Activated naive CD4-positive, alpha-beta T cell treated with anti-CD3 and anti-CD28 coated beads, Interleukin-2, amount 50 U/mL, for 16 hours (primary cell): Measurements from ENCODE around the gene THUMPD1.
"Not testable (repeated sequence)": the region's sequence is repeated elsewhere in the genome, so short reads cannot be mapped to it uniquely, and the experiment has no call there.

Experiments
- DNase-seq: peaks from one replicate; pipeline ENCODE4 v3.0.0-alpha.2; 2020

Gene THUMPD1

GRCh38 chr16:20747030-20747816 is 5.6 kb upstream of the THUMPD1 start:
- DNase-seq: no peak

DNA sequence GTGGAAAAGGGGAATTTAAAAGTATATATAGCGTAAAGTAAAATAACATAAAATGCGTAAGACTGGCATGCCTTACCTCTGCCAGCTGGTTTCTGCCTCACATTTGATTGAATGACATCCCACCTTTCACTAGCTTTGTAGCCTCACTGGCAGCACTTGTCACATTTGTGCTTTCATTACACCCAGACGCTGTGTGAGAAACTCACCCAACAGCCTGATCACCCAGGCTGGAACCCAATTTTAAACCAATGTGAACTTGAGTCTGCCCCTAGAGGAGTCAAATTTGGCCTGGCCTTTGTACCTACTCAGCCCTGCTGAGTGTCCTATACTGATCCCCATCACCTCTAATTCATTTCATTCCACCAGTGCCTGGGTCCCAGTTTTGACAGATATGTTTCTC is 4.8 kb upstream of the THUMPD1 start:
- DNase-seq: no peak

GRCh38 chr16:20744922-20745440 is 3.4 kb upstream of the THUMPD1 start:
- no peak for DNase-seq

DNA sequence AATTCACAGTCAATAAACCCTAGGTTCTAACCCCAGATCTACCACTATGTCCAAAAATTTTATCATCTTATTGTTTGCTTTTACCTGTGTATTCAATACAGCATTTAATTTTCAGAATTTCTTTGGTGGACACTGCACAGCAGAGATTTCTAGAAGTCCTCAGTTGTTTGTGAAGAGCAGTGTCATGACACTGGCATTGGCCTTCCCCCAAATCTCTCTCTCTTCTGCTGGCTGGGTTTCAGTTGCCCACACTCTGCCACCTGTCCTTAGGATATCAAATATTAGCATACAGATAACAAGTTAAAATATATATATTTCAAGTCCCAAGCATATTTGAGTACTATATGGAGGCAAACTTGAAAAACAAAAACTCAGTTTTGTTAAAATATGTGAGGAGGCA is 2.0 kb upstream of the THUMPD1 start:
- DNase-seq: no peak

GRCh38 chr16:20740901-20741521 is 607 bp downstream of the THUMPD1 start:
- peak; percentile 91 for DNase-seq

DNA sequence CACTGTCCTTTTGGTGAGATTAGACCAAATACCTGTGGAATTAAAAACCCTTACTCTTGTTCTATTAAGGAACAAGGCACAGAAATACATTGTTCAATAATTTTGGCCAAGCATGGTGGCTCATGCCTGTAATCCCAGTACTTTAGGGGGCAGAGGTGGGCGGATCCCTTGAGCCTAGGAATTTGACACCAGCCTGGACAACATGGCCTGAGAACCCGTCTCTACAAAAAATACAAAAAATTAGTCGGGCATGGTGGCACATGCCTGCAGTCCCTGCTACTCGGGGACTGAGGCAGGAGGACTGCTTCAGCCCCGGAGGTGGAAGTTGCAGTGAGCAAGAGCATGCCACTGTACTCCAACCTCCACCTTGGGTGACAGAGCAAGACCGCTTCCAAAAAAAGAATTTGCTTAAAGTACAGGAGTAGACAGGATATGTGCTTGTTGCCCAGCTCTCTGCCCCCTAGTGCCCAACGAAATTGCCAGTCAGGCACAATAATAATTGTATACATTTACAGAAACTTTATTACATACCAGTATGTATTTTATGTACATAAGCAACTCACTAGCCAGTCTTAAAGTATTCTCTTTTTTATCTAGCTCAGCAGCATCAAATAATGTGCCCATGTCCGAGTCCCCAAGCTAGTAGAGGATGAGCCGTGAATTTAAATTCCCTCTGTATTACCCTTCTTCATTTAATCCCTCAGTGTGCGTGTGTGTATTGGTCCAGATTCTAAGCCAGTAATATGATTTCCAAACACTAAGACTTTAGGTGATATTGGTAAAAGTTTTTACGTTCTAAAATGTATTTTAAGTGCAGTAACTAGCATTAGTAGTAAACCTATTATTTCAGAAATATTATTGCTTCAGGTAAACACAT is 1.4 kb downstream of the THUMPD1 start:
- no peak for DNase-seq

GRCh38 chr16:20735490-20735889 is 6.1 kb downstream of the THUMPD1 start:
- DNase-seq: no peak

DNA sequence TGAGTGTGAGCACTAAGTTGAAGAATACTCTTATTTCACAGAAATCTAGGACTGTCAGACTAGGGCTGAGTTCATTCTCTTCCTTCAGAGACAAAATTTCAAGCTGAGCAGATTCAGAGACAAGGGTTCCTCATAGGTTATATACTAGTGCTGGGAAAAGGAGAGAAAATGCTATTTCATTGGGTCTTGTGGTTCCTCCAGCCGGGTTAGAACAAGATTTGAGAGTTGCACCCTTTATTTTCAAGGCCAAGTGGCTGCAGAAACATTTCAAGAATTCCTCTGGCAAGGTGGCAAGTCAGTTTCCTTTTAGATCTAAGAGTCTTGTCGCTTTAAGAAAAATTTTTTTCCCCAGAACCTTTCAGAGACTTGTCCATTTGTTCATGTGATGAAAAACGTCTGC is 6.8 kb downstream of the THUMPD1 start:
- DNase-seq: no peak

DNA sequence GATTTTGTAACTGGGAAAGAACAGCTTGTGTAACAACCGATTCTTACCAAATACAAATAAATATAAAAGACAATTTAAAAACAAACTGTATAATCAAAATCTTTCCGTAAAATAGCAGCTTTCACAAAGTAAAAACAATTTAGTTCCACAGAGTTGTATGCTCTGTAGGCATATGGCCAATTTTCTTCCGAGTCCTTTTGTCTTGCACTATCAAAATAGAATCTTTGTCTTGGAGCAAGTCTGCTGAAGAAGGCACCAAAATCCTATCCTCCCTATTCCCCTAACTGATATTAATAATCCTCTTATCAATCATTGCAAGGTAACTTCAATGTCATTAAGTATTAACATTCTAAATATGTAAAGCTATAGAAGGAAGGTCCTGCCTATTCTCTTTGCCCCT is 7.6 kb downstream of the THUMPD1 start:
- no peak for DNase-seq

DNA sequence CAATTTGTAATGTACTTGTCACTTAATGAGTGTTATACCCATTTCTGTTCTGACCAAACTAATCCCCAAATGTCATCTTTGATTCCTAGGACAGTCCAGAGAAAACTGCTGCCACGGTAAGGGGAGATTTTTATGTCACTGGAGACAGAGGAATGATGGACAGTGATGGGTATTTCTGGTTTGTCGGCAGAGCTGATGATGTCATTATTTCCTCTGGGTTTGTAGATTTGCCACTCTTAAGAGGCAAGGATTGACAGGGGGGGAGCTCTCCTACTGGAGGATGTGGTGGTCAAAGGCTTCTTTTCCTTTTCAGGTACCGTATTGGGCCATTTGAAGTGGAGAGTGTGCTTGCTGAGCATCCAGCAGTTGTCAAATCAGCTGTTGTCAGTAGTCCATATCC is 12.5 kb downstream of the THUMPD1 start:
- DNase-seq: no peak

DNA sequence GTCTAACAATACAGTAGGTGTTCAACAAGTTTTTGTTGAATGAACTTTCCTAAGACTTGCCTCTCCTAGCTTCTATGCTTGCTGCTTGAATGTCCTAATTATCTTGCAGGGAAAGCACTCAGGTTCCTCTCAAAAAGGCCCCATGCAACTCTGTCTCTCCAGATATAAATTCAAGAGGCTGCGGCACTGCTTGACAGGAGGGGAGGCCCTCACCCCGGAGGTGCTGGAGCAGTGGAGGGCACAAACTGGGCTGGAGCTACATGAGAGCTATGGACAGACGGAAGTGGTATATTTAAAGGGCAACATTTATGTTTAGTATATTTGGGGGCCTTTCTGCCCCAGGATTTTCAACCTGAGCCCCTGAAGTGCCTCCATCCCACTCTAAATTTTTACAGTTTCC is 14.4 kb downstream of the THUMPD1 start:
- DNase-seq: no peak

GRCh38 chr16:20726661-20727060 is 15.0 kb downstream of the THUMPD1 start:
- no peak for DNase-seq

GRCh38 chr16:20720251-20720650 is 21.4 kb downstream of the THUMPD1 start:
- no peak for DNase-seq

DNA sequence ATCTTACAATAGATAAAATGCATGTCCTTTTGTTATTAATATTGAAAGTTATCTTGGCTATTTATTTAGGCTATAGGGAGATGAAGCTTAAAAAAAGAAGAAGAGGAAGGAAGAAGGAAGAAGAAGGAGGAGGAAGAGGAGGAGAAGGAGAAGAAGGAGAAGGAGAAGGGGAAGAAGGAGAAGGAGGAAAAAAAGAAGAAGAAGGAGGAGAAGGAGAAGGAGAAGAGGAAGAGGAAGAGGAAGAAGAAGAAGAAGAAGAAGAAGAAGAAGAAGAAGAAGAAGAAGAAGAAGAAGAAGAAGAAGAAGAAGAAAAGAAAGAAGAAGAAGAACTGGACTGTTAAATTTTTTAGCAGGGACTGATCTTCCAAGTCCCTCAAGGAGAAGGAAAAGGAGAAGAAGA is 23.9 kb downstream of the THUMPD1 start:
- not testable (repeated sequence) for DNase-seq

DNA sequence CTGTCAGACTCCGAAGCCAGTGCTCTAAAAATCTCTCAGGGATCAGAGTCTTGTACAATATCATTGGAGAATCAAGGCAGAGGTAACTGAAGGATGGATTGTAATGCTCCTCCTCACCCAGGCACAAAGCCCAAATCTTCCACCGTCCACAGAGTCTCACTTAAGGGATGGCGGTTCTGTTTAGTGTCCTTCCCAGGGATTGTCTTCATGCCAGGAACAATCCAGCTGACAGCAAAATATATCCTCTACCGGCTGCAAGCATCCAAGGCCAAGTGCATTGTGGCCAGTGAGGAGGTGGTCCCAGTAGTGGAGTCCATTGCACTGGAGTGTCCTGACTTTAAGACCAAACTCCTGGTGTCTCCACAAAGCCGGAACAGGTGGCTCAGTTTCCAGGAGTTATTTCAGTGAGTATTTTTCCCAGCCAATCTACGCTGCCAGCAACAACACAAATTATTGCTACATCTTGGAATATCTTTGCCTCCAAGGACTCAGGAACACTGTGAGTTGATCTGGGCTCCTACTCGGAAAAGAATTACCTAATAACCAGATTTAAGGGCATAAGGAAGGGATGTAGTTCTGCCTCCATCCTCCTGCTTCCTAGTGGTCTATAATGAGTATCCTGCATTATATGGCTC is 30.2 kb downstream of the THUMPD1 start:
- no peak for DNase-seq

- DNase-seq: not testable (repeated sequence)
Observed at GRCh38 chr16:20708129-20708528, 33.5 kb downstream of the THUMPD1 start.

- DNase-seq: no peak
Observed at GRCh38 chr16:20707461-20707860, 34.2 kb downstream of the THUMPD1 start.

- DNase-seq: not testable (repeated sequence)
Observed at GRCh38 chr16:20705972-20706371, 35.6 kb downstream of the THUMPD1 start.

GRCh38 chr16:20704281-20704680 is 37.3 kb downstream of the THUMPD1 start:
- no peak for DNase-seq

DNA sequence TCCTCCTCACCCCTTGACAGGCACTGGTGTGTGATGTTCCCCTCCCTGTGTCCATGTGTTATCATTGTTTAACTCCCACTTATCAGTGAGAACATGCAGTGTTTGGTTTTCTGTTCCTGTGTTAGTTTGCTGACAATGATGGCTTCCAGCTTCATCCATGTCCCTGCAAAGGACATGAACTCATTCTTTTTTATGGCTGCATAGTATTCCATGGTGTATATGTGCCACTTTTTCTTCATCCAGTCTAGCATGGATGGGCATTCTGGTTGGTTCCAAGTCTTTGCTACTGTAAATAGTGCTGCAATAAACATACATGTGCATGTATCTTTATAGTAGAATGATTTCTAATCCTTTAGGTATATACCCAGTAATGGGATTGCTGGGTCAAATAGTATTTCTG is 39.9 kb downstream of the THUMPD1 start:
- not testable (repeated sequence) for DNase-seq

DNA sequence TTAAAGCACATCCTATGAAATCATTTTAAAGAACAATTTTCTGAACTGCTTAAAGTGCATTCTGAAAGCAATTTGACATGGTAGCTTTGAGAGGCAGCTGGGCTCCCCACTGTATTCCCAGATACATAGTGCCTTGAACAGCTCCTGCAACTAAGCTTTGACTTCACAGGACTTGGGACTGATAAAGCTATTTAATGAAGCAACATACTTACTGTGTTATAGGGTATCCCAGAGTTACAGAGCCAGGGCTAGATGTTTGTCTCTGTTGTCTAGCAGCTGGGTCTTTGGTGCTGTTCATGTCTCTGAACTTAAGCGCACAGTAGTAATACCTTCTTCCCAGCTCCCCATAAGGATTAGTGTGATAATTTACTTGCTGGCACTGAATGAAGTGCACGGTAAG is 45.0 kb downstream of the THUMPD1 start:
- DNase-seq: no peak

GRCh38 chr16:20695024-20695423 is 46.6 kb downstream of the THUMPD1 start:
- DNase-seq: no peak

DNA sequence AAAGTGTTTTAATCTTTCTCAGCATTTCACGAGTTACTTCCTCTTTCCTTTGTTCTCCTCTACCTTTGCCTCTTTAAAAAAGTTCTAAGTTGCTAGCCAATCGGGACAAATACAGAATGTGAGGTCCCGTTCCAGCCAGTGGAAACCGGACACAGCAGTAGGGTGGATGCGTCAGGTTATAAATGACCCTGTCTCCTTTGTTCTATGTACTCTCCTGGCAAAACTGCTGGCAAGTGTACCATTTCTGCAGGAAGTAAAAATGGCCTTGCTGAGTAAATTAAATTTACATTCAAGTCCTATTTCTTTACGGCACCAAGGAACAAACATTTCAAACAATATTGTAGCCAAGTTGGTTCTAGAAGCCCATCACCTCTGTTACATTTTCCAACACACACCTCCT is 47.5 kb downstream of the THUMPD1 start:
- not testable (repeated sequence) for DNase-seq
